Mucosa of stomach (tissue), 1 donor: ENCODE data around the gene P4HA2.
A peak's percentile ranks its signal among the peaks of the same experiment; 100 is the strongest.

Source experiments
- H3K27me3 ChIP-seq: one replicate; pipeline ENCODE4 v1.7.0; 2013; ENCODE audit warnings: mild to moderate bottlenecking, low read length; ENCODE audit not compliant: control insufficient read depth, insufficient read depth
- H3K36me3 ChIP-seq: one replicate; pipeline ENCODE4 v1.7.0; 2013; ENCODE audit warnings: low read length; ENCODE audit not compliant: control insufficient read depth, insufficient read depth
- H3K4me1 ChIP-seq: one replicate; pipeline ENCODE4 v1.7.0; 2013; ENCODE audit warnings: mild to moderate bottlenecking, low read length; ENCODE audit not compliant: control insufficient read depth, insufficient read depth
- H3K4me3 ChIP-seq: one replicate; pipeline ENCODE4 v1.7.0; 2013; ENCODE audit warnings: low read length
- H3K9ac ChIP-seq: one replicate; pipeline ENCODE4 v1.7.0; 2013; ENCODE audit warnings: mild to moderate bottlenecking, low read length, moderate library complexity
- H3K9me3 ChIP-seq: one replicate; pipeline ENCODE4 v1.7.0; 2013; ENCODE audit warnings: mild to moderate bottlenecking, low read length, moderate library complexity; ENCODE audit not compliant: control insufficient read depth
- donor health status: Pancreatic carcinoma.

P4HA2 gene

DNA sequence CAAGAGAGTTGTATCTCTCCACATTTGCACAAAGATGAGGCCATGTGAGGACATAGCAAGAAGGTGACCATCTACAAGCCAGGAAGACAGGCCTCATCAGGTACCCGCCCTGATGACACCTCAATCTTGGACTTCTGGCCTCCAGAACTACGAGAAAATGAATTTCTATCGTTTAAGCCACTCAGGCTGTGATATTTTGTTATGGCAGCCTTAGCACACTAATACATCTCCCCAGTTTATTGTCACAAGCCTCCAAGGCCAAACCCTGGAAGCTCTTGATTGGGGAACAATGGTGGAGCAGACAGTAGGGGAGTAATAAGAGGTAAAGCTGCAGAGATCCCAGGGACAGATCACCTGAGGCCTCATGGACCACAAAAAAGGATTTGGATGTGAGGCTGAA is 7.7 kb upstream of the P4HA2 start:
- Histone ChIP-seq H3K27me3 (no peaks in the 10 kb centered on the region), H3K4me1 (no peaks in the 10 kb centered on the region)

DNA sequence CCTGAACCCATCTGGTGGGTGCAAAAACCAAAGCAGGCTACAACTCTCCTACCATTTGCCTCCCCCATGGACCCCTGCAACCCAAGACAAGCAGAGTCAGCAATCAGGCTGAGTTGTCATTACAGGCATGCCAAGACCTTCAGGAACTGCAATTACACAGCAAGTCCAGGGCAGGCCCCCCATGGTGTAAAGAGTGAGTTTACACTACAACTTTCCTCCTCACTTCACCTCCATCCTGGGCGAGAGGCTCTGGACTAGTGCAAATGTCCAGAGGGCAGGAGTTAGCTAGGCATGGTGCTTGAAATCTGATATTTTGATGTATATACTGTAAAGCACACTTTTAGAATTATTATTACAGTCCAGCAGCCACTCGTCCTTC is 7.0 kb upstream of the P4HA2 start:
- Histone ChIP-seq H3K4me1 (no peaks in the 10 kb centered on the region), H3K27me3 (no peaks in the 10 kb centered on the region), H3K4me3 (no peak overlapping the region), H3K36me3 (no peaks in the 10 kb centered on the region), H3K9ac (no peak overlapping the region), H3K9me3 (no peaks in the 10 kb centered on the region)

More for the DNA sequence above, 7.7 kb upstream of the P4HA2 start:
- H3K36me3 ChIP-seq, result no peaks in the 10 kb centered on the region
- no peaks in the 10 kb centered on the region for H3K9me3 ChIP-seq
- no peak overlapping the region for H3K9ac ChIP-seq
- H3K4me3 ChIP-seq, result no peak overlapping the region

DNA sequence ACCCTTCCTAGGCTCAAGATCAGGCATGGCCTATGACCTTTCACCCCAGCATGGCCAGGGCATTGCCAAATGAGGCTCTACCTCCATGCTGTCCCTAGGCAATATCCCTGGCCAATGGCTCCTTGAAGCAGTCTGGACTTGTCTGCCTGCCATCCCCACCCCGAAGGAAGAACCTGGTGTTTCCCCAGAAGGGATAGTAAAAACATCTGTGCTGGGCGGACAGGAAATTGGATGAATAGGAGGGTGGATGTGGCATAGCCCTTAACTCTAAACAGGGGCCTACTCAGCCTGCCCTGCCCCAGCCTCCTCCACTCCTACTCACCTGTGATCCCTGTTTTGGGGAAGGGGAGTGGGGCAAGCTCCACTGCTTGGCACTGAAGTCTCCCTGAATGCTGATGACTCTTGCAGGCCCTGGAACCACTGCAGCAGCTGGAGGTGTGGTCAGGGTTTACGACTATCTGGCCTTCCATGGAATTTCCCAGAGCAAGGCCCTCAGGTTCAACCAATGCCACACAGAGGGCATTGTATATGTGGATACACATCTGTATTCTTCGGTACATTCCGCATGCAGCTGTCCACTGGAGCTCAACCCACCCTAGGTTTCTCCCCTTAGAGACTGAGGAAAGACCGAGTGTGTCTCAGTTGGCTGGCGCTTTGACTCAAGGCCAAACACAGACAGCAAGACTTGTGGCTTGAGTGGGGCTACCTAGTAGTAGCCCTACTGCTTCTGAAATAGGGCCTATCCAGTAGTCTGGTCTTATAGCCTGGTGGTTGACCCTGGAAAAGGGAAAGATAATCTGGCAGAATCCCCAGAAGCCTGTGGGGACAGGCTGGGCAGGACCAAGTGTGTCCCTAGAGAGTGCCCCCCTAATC is 6.4 kb upstream of the P4HA2 start:
- no peaks in the 10 kb centered on the region for H3K9me3 ChIP-seq
- H3K9ac ChIP-seq, result no peak overlapping the region
- H3K36me3 ChIP-seq, result no peaks in the 10 kb centered on the region
- H3K4me3 ChIP-seq, result no peak overlapping the region
- no peaks in the 10 kb centered on the region for H3K4me1 ChIP-seq
- H3K27me3 ChIP-seq, result no peaks in the 10 kb centered on the region

DNA sequence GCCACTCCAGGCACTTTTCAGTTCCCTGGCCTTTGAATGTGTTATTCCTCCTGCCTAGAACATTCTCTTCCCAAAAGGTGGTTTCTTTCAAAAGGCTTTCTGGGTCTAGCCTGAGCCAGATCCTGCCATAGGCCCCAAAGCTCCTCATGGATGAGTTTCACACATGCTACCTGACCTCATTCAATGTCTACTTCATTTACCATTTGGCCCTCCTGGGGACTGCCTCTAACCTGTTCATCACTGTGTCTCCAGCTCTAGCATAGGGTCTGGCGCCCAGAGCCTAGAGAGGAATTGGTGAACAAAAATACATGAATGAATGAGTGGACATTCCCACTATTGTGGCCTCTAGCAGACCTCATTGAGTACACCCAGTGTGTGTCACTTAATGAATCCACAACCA is 5.4 kb upstream of the P4HA2 start:
- H3K4me3 ChIP-seq, result no peak overlapping the region
- no peak overlapping the region for H3K9ac ChIP-seq
- H3K27me3 ChIP-seq, result no peaks in the 10 kb centered on the region
- H3K36me3 ChIP-seq, result no peaks in the 10 kb centered on the region
- H3K4me1 ChIP-seq, result peaks cover 2% of the 10 kb centered on the region
- H3K9me3 ChIP-seq, result no peaks in the 10 kb centered on the region

DNA sequence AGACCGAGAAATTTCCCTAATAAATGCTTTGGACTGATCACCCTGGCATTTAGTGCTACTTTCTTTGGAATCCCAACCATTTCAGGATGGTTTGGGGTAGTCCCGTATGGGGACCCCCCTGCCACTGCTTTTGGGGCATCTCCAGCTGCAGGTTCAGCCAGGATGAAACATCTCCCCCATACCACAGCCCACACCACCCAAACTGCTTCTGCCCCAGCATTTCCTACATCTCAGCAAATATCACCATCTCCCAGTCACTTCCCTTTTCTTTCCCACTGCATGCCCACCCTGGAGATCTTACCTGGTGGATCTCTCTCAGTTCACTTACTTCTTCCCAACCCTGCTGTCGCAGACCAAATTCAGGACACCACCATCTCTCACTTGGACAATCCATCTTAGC is 4.8 kb upstream of the P4HA2 start:
- Histone ChIP-seq H3K9me3 (no peaks in the 10 kb centered on the region), H3K4me1 (peaks cover 4% of the 10 kb centered on the region), H3K4me3 (no peak overlapping the region), H3K27me3 (no peaks in the 10 kb centered on the region), H3K9ac (no peak overlapping the region), H3K36me3 (no peaks in the 10 kb centered on the region)

DNA sequence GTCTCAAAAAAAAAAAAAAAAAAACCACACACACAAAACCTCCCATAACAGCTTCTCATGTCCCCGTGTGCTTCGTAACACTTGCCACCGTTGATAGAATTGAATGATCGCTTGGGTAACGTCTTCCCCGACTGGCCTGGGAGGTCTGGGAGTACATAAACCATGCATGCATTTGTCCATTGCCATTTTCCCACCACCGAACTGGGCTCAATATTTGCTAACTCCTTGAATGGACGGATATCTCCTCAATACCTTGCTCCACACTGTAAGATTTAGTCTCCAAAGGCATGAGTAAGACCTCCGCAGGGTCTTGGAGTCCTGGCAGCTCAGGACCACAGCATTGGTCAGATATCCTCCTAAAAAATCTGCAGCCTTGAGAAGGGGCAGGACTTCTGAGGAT is 3.2 kb upstream of the P4HA2 start:
- H3K4me1 ChIP-seq, result peaks cover 15% of the 10 kb centered on the region
- no peaks in the 10 kb centered on the region for H3K9me3 ChIP-seq
- H3K27me3 ChIP-seq, result no peaks in the 10 kb centered on the region
- H3K36me3 ChIP-seq, result no peaks in the 10 kb centered on the region
- no peak overlapping the region for H3K4me3 ChIP-seq
- no peak overlapping the region for H3K9ac ChIP-seq

DNA sequence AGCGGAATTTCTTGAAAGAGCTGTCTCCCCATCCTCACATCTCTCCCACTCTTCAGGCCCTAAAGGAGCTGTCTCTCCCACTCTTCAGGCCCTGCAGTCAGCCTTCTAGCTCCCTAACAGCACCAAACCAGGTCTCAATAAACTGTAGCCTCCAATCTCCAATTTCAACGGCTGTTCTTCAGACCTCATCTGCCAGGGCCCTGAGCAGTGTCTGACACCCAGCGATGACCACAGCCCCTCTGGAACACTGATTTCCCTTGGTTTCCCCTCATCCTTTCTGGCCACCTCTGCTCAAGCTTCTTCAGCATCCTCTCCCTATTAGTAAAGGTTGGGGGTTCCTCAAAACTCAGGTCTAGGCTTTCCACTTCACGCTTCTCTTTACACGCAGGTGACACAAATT is 1.6 kb upstream of the P4HA2 start:
- Histone ChIP-seq H3K9ac (no peak overlapping the region), H3K36me3 (no peaks in the 10 kb centered on the region), H3K27me3 (no peaks in the 10 kb centered on the region), H3K4me1 (peaks cover 27% of the 10 kb centered on the region), H3K9me3 (no peaks in the 10 kb centered on the region), H3K4me3 (no peak overlapping the region)

GRCh38 chr5:132228241-132229035 is 785 bp upstream of the P4HA2 start:
- no peaks in the 10 kb centered on the region for H3K9me3 ChIP-seq
- no peaks in the 10 kb centered on the region for H3K27me3 ChIP-seq
- peaks cover 35% of the 10 kb centered on the region for H3K4me1 ChIP-seq
- H3K4me3 ChIP-seq, result peak overlapping the region; percentile 50
- no peaks in the 10 kb centered on the region for H3K36me3 ChIP-seq
- peak overlapping the region; percentile 89 for H3K9ac ChIP-seq

- peak overlapping the region; percentile 89 for H3K9ac ChIP-seq
- H3K36me3 ChIP-seq, result no peaks in the 10 kb centered on the region
- peaks cover 36% of the 10 kb centered on the region for H3K4me1 ChIP-seq
- peak overlapping the region; percentile 88 for H3K4me3 ChIP-seq
- H3K9me3 ChIP-seq, result no peaks in the 10 kb centered on the region
- no peaks in the 10 kb centered on the region for H3K27me3 ChIP-seq
Observed at GRCh38 chr5:132227235-132227484, 493 bp downstream of the P4HA2 start.

DNA sequence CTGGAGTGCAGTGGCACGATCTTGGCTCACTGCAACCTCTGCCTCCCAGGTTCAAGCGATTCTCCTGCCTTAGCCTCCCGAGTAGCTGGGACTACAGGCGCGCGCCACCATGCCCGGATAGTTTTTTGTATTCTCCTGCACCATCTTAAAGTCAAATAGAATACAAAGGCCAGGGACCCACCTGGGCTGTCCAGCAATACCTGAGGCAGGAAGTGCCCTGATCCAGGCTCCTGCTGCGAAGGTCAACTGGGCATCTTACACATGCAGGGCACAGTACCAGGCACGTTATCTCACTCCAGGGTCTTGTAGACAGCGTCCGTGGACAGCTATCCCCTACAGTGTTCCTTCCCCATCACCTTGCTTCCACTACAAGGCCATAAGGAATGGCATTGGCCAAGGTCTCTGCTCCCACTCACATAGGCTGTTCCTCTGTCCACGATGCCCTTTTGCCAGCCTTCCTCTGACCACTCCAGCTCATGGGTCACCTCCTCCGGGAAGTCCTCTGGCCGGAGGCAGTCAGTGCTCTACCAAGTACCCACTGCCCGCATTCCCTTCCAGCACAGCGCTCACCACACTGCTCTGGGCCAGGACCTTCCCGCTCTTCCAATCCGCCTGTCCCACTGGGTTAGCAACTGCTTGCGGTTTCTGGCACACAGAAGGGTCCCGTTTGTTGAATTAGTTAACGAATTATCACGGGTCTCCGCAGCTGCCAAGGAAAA is 978 bp downstream of the P4HA2 start:
- peak overlapping the region; percentile 89 for H3K9ac ChIP-seq
- peak overlapping the region; percentile 88 for H3K4me3 ChIP-seq
- H3K9me3 ChIP-seq, result no peaks in the 10 kb centered on the region
- no peaks in the 10 kb centered on the region for H3K27me3 ChIP-seq
- peaks cover 36% of the 10 kb centered on the region for H3K4me1 ChIP-seq
- H3K36me3 ChIP-seq, result no peaks in the 10 kb centered on the region

GRCh38 chr5:132225165-132226032 is 2.3 kb downstream of the P4HA2 start:
- H3K9ac ChIP-seq, result no peak overlapping the region
- no peak overlapping the region for H3K4me3 ChIP-seq
- no peaks in the 10 kb centered on the region for H3K36me3 ChIP-seq
- peaks cover 36% of the 10 kb centered on the region for H3K4me1 ChIP-seq
- no peaks in the 10 kb centered on the region for H3K9me3 ChIP-seq
- no peaks in the 10 kb centered on the region for H3K27me3 ChIP-seq
